K562 (cell line): ENCODE results near the gene SPDEF. TPM values are rescaled to one million over a fixed set of nuclear protein-coding genes. Genes with fewer than 3 reads are reported as not detected.
A peak's percentile ranks its signal among the peaks of the same experiment; 100 is the strongest.

Source experiments
- ATAC-seq: fragments of 200-7000 bp; cut with Tn5 transposase; 3 replicates; pipeline ENCODE4 v1.9.1; 2020; ENCODE audit warnings: moderate library complexity
- BruUV-seq: library from RNA; stranded (reverse); fragments of 400-500 nt; replicated peaks from 2 replicates; lab custom pipeline; 2021; lab: Mats Ljungman, UMichigan
- CTCF ChIA-PET: fragments of 300-600 bp; formaldehyde crosslinking; extraction: SDS; loops from one replicate; lab custom pipeline; 2021; ENCODE audit warnings: low intra/inter-chr PET ratio; lab: Yijun Ruan, JAX
- POLR2A ChIA-PET: fragments of 300-600, 350-650 bp; sonication (Branson Sonifier 250); formaldehyde crosslinking; extraction: SDS; loops from one replicate; lab custom pipeline; 2021; ENCODE audit warnings: antibody characterized with exemption, inconsistent platforms; lab: Yijun Ruan, JAX
- DNase-seq, 4 experiments: peaks; one replicate each; pipeline versions ENCODE4 v3.0.0 to v3.0.0-alpha.2; 2011 to 2018; ENCODE audit warnings: low spot score in 3 of 4, mixed read lengths in 3 of 4; ENCODE audit errors: extremely low read depth in 1 of 4
- FAIRE-seq: peaks from 2 replicates; lab custom pipeline; 2011; peaks lifted over from hg19 to GRCh38; lab: Jason Lieb, UNC
- H2AFZ ChIP-seq: 2 replicates; pipeline ENCODE4 v1.6.0; 2011; ENCODE audit warnings: low read depth, low read length, control low read depth, inconsistent platforms
- H3K27ac ChIP-seq: fragments of 200-600 bp; 3 replicates; pipeline ENCODE4 v1.8.0; 2011; ENCODE audit warnings: low read depth, mild to moderate bottlenecking, control low read depth, inconsistent platforms, low read length, moderate library complexity, mixed read lengths; ENCODE audit errors: extremely low read depth
- H3K27me3 ChIP-seq, 2 experiments: fragments of 300-600 bp in 1 of 2; 2 replicates in 1 of 2; 3 replicates in 1 of 2; pipeline versions ENCODE4 v1.6.0 to v1.8.0; 2011; ENCODE audit warnings: inconsistent platforms in 2 of 2, low read length in 2 of 2, mild to moderate bottlenecking in 1 of 2, mixed read lengths in 1 of 2, moderate library complexity in 1 of 2; ENCODE audit not compliant: control insufficient read depth in 2 of 2, insufficient read depth in 2 of 2
- H3K36me3 ChIP-seq: fragments of 300-600 bp; 3 replicates; pipeline ENCODE4 v1.8.0; 2011; ENCODE audit warnings: mild to moderate bottlenecking, low read length, inconsistent platforms; ENCODE audit not compliant: control insufficient read depth, insufficient read depth
- H3K4me1 ChIP-seq, 2 experiments: fragments of 200-600 bp in 1 of 2; replicated peaks in 1 of 2; 2 replicates in 1 of 2; 3 replicates in 1 of 2; pipeline versions ENCODE4 v1.5.1 to v1.8.0; 2011; ENCODE audit warnings: inconsistent platforms in 2 of 2, low read length in 2 of 2, mild to moderate bottlenecking in 1 of 2, mixed read lengths in 1 of 2, moderate library complexity in 1 of 2; ENCODE audit not compliant: control insufficient read depth in 2 of 2, insufficient read depth in 2 of 2
- H3K4me2 ChIP-seq: 2 replicates; pipeline ENCODE4 v1.6.1; 2011; ENCODE audit warnings: low read length, control low read depth, inconsistent platforms, mixed read lengths; ENCODE audit not compliant: insufficient read depth
- H3K4me3 ChIP-seq: fragments of 200-600 bp; sonication (generic), shearing (Covaris generic); 2 replicates; pipeline ENCODE4 v1.5.1; 2016; ENCODE audit warnings: control low read depth, inconsistent platforms
- H3K79me2 ChIP-seq: fragments of 200-600 bp; 3 replicates; pipeline ENCODE4 v1.8.0; 2011; ENCODE audit warnings: low read length, inconsistent platforms; ENCODE audit not compliant: control insufficient read depth, insufficient read depth
- H3K9ac ChIP-seq, 2 experiments: 2 replicates each; pipeline versions ENCODE4 v1.6.0 to v1.6.1; 2011; ENCODE audit warnings: low read depth in 2 of 2, low read length in 2 of 2, control low read depth in 1 of 2, inconsistent platforms in 1 of 2, mild to moderate bottlenecking in 1 of 2, mixed read lengths in 1 of 2; ENCODE audit not compliant: insufficient read depth in 1 of 2
- H3K9me1 ChIP-seq: one replicate; pipeline ENCODE4 v1.6.0; 2011; ENCODE audit warnings: inconsistent platforms, mild to moderate bottlenecking, low read length, moderate library complexity; ENCODE audit not compliant: control insufficient read depth, insufficient read depth
- H3K9me3 ChIP-seq: replicated peaks from 2 replicates; pipeline ENCODE4 v1.5.1; 2011; ENCODE audit warnings: low read depth, low read length, inconsistent platforms; ENCODE audit not compliant: control insufficient read depth, insufficient read depth
- H4K20me1 ChIP-seq: replicated peaks from 2 replicates; pipeline ENCODE4 v1.6.1; 2011; ENCODE audit warnings: low read length, inconsistent platforms, mixed read lengths; ENCODE audit not compliant: control insufficient read depth, insufficient read depth
- BCOR ChIP-seq: fragments of 450-650 bp; IDR thresholded peaks from 2 replicates; pipeline ENCODE4 v1.6.1; 2016
- GATA2 ChIP-seq: sonication (generic); formaldehyde crosslinking; IDR thresholded peaks from 2 replicates; pipeline ENCODE4 v1.4.0; 2020; ENCODE audit warnings: mild to moderate bottlenecking, missing genetic modification reagents
- HMG20B ChIP-seq: fragments of 250-450 bp; sonication (Bioruptor Pico); IDR thresholded peaks from 2 replicates; pipeline ENCODE4 v1.5.0; 2021; ENCODE audit warnings: mild to moderate bottlenecking
- HOXB6 ChIP-seq: fragments of 250-450 bp; sonication (Bioruptor Pico); IDR thresholded peaks from 2 replicates; pipeline ENCODE4 v1.5.1; 2022; ENCODE audit warnings: mild to moderate bottlenecking, borderline replicate concordance
- IFI16 ChIP-seq: fragments of 250-450 bp; sonication (Bioruptor Pico); IDR thresholded peaks from 2 replicates; pipeline ENCODE4 v2.1.2; 2022; ENCODE audit warnings: mild to moderate bottlenecking, inconsistent platforms
- KLF1 ChIP-seq: fragments of 450-650 bp; IDR thresholded peaks from 2 replicates; pipeline ENCODE4 v1.6.1; 2016; ENCODE audit warnings: missing genetic modification characterization, missing compliant biosample characterization
- NFIC ChIP-seq: fragments of 450-650 bp; IDR thresholded peaks from 2 replicates; pipeline ENCODE4 v1.6.1; 2017; ENCODE audit warnings: mild to moderate bottlenecking, inconsistent platforms
- NUFIP1 ChIP-seq: fragments of 450-650 bp; IDR thresholded peaks from 2 replicates; pipeline ENCODE4 v1.6.1; 2018; ENCODE audit not compliant: partially characterized antibody
- POU5F1 ChIP-seq: fragments of 150-350 bp; IDR thresholded peaks from 2 replicates; pipeline ENCODE4 v1.6.1; 2014; ENCODE audit warnings: borderline replicate concordance, low read length, low read depth, mild to moderate bottlenecking; ENCODE audit not compliant: partially characterized antibody
- RBM15 ChIP-seq: fragments of 200-400 bp; formaldehyde crosslinking; IDR thresholded peaks from 2 replicates; pipeline ENCODE4 v1.6.1; 2018; ENCODE audit warnings: mild to moderate bottlenecking, low read length, moderate library complexity; ENCODE audit not compliant: insufficient read depth
- RNF219 ChIP-seq: fragments of 250-450 bp; sonication (Bioruptor Pico); IDR thresholded peaks from 2 replicates; pipeline ENCODE4 v1.5.0; 2022; ENCODE audit warnings: mild to moderate bottlenecking
- SAFB2 ChIP-seq: fragments of 200-400 bp; formaldehyde crosslinking; IDR thresholded peaks from 2 replicates; pipeline ENCODE4 v1.6.1; 2018; ENCODE audit warnings: borderline replicate concordance, low read length, low read depth, moderate library complexity; ENCODE audit not compliant: severe bottlenecking
- SUPT5H ChIP-seq: fragments of 450-650 bp; IDR thresholded peaks from 2 replicates; pipeline ENCODE4 v1.6.1; 2016
- TAF1 ChIP-seq: IDR thresholded peaks from 2 replicates; pipeline ENCODE4 v1.6.1; 2011; ENCODE audit warnings: mild to moderate bottlenecking, low read length, moderate library complexity; ENCODE audit not compliant: insufficient read depth, control insufficient read depth, severe bottlenecking; ENCODE audit errors: extremely low read depth
- TAF15 ChIP-seq: fragments of 200-400 bp; formaldehyde crosslinking; IDR thresholded peaks from 2 replicates; pipeline ENCODE4 v1.6.1; 2017; ENCODE audit warnings: mild to moderate bottlenecking, low read depth, low read length, moderate library complexity
- ZNF449 ChIP-seq: fragments of 250-450 bp; sonication (Bioruptor Pico); IDR thresholded peaks from 2 replicates; pipeline ENCODE4 v1.8.0; 2022; ENCODE audit warnings: moderate library complexity, mild to moderate bottlenecking, inconsistent platforms
- ZNF561 ChIP-seq: fragments of 450-650 bp; formaldehyde crosslinking; conservative IDR thresholded peaks from 2 replicates; pipeline ENCODE4 v1.4.0; 2020; ENCODE audit warnings: mild to moderate bottlenecking, moderate library complexity
- ZNF717 ChIP-seq: fragments of 250-450 bp; sonication (Bioruptor Pico); IDR thresholded peaks from 2 replicates; pipeline ENCODE4 v1.5.0; 2021
- WGBS: fragments of 100-300 bp; shearing (Covaris generic); methylation state at CpG from one replicate; pipeline ENCODE4 v1.1.6; 2016; ENCODE audit warnings: low coverage, mixed read lengths; ENCODE audit not compliant: insufficient coverage; ENCODE audit errors: missing lambda C conversion rate; 5-methylcytosine and 5-hydroxymethylcytosine counted together
- in situ Hi-C: fragments of 300-500 bp; cut with MboI; formaldehyde crosslinking; loops from 4 replicates; pipeline ENCODE4 v1.15.0; 2018; ENCODE audit warnings: inconsistent platforms, mixed read lengths
- intact Hi-C: fragments of 100-400 bp; cut with micrococcal nuclease; formaldehyde crosslinking; loops from 2 replicates; pipeline ENCODE4 v1.14.2; 2022
- polyA plus RNA-seq, 8 experiments: library from polyadenylated mRNA; depleted of rRNA in 4 of 8; stranded (reverse) in 5 of 8; unstranded in 3 of 8; fragments of >200 nt; fragmentation: Nextera tagmentation in 2 of 8; fragmentation: Illumina TruSeq in 1 of 8; extraction: Ambion mirVana in 2 of 8; extraction: Trizol in 1 of 8; gene quantifications; 2 replicates each; pipeline versions ENCODE4 v1.2.1 to v1.2.3, GENCODE V29; 2011 to 2014; ENCODE audit warnings: inconsistent platforms in 1 of 8, missing spikeins in 1 of 8
- total RNA-seq, 7 experiments: library from RNA; depleted of rRNA in 6 of 7; stranded (reverse); fragments of >200 nt in 6 of 7; fragmentation: Illumina TruSeq in 2 of 7; extraction: Trizol in 2 of 7; gene quantifications; 2 replicates each; pipeline versions ENCODE4 v1.2.1 to v1.2.3, GENCODE V29; 2011 to 2021; ENCODE audit warnings: low replicate concordance in 1 of 7
- TF ChIP-seq, protein P1 (sequence below): fragments of 450-650 bp; formaldehyde crosslinking; IDR thresholded peaks from 2 replicates; pipeline ENCODE4 v1.4.0; 2020; ENCODE audit warnings: mild to moderate bottlenecking, moderate library complexity

SPDEF gene
- total and polyA plus RNA-seq, 9 of the 15 experiments (the other 6 are each of a cell fraction or from before 2014, with no cell fraction given): 0.04 to 0.12 (median 0.11) TPM; not detected in 5

GRCh38 chr6:34573567-34574183, 17.5 kb upstream of the SPDEF start:
- Histone ChIP-seq H3K4me3 (no peak overlapping the region), H2AFZ (no peak overlapping the region), H3K9me1 (no peaks in the 10 kb centered on the region), H3K27me3 (no peaks in the 10 kb centered on the region), H3K9me3 (no peaks in the 10 kb centered on the region), H4K20me1 (no peaks in the 10 kb centered on the region; the same call in 1 of the 2 replicates), H3K27ac (no peak overlapping the region), H3K36me3 (no peaks in the 10 kb centered on the region), H3K4me2 (no peak overlapping the region), H3K4me1 (peaks cover 10 to 38% of the 10 kb centered on the region in 2 experiments; a peak in 4 of 5 replicates), H3K9ac (peak overlapping the region in 1 of 2 experiments; percentile 20; a peak in 1 of 4 replicates), H3K79me2 (no peaks in the 10 kb centered on the region)
- intact Hi-C loops: no loop called here
- in situ Hi-C loops: no loop called here
- no TSS peak for BruUV-seq
- no peak for FAIRE-seq
- 45% methylated on average over 8 of the region's 8 CpGs for WGBS
- POLR2A ChIA-PET: interaction anchor here (0.8 to 1.7 kb wide), 5 partner anchors 9 to 56 kb away, joined by 3 to 6 read pairs (median 3); no protein-coding TSS in a partner anchor
- DNase-seq: no peak
- no peak for ATAC-seq
- CTCF ChIA-PET: no interaction called here
- TF ChIP-seq HOXB6 (no peak), BCOR (peak; percentile 29; the same call in 1 of the 2 replicates), NUFIP1 (no peak), SAFB2 (no peak), KLF1 (no peak), IFI16 (CRISPR knock-in tag) (no peak), RBM15 (no peak), ZNF717 (no peak), SUPT5H (peak; percentile 24; the same call in 1 of the 2 replicates), ZNF449 (CRISPR knock-in tag) (no peak), TAF1 (no peak), GATA2 (CRISPR knock-in tag) (no peak), RNF219 (no peak), NFIC (peak; percentile 89), ZNF561 (CRISPR knock-in tag) (no peak), HMG20B (CRISPR knock-in tag) (no peak), POU5F1 (no peak), TAF15 (peak; percentile 57; the same call in 1 of the 2 replicates)
- TF ChIP-seq, protein P1, sequence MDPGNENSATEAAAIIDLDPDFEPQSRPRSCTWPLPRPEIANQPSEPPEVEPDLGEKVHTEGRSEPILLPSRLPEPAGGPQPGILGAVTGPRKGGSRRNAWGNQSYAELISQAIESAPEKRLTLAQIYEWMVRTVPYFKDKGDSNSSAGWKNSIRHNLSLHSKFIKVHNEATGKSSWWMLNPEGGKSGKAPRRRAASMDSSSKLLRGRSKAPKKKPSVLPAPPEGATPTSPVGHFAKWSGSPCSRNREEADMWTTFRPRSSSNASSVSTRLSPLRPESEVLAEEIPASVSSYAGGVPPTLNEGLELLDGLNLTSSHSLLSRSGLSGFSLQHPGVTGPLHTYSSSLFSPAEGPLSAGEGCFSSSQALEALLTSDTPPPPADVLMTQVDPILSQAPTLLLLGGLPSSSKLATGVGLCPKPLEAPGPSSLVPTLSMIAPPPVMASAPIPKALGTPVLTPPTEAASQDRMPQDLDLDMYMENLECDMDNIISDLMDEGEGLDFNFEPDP (CRISPR knock-in tag): no peak
